GM19452 (cell line): Measurements from ENCODE around the gene GPR162.
"Not testable (repeated sequence)": the region's sequence is repeated elsewhere in the genome, so short reads cannot be mapped to it uniquely, and the experiment has no call there.

Source experiments
- ATAC-seq: cut with Tn5 transposase; IDR thresholded peaks from one replicate; pipeline ENCODE4 v1.9.1; 2021; ENCODE audit not compliant: unreplicated experiment

Gene GPR162

GRCh38 chr12:6851921-6852650 is 30.5 kb downstream of the GPR162 start, which contains the start of gene USP5:
TSS of gene USP5 (plus strand) at chr12:6852150. CDS start at chr12:6852180, 30 bp downstream.
- peak; percentile 68 for ATAC-seq

GRCh38 chr12:6852651-6853354 is 31.2 kb downstream of the GPR162 start:
- ATAC-seq, result no peak

DNA sequence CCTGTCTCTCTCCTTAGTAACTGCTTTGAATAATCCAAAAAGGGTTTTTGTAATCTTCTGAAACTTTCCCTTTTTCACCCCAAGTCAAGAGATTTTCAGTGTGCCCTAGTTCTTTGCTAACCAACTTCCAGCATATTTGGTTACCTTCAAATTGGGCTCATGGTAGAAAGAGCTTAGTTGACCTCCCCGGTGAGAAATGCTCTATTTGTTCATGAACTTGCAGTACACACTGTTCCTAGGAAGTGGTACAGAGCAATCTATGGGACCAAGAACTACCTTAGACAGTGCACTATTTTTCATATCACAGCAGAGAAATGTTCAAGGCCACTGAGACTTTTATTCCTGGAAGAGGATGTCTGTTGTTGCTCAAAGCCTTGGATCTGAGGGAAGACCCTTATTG is 32.0 kb downstream of the GPR162 start:
- ATAC-seq, result no peak

GRCh38 chr12:6854036-6854435 is 32.4 kb downstream of the GPR162 start:
- no peak for ATAC-seq

DNA sequence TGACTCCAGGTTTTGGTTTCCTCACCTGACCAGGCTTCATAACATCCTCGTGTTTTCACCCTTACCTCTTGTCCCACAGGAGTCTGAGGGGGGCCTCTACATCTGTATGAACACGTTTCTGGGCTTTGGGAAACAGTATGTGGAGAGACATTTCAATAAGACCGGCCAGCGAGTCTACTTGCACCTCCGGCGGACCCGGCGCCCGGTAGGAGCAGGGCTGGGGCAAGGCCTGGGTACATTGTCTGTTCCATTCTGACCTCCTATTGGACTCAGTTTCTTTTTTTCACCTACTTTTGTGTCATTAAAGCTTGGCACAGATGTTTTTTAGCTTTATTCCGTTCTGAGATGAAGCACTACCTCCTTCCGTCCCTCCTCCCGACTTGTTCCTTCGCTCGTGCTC is 33.7 kb downstream of the GPR162 start:
- ATAC-seq, result no peak

- ATAC-seq, result no peak
These were observed 37.2 kb downstream of the GPR162 start for GRCh38 chr12:6858799-6859198.

GRCh38 chr12:6860116-6860515 is 38.5 kb downstream of the GPR162 start:
- ATAC-seq, result no peak

DNA sequence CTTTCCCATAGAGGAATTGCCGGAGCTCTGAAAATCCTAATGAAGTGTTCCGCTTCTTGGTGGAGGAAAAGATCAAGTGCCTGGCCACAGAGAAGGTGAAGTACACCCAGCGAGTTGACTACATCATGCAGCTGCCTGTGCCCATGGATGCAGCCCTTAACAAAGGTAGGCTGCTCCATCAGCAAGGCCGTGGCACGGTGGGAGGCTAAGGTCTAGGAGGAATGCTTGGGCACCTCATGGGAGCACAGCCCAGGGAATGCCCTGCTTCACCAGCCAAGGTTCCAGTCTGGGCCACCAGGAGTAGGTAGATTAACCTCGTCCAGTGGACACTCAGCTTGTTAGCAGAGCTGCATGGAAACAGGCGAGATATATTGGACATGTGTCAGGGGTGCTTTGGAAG is 39.3 kb downstream of the GPR162 start:
- ATAC-seq, result no peak

DNA sequence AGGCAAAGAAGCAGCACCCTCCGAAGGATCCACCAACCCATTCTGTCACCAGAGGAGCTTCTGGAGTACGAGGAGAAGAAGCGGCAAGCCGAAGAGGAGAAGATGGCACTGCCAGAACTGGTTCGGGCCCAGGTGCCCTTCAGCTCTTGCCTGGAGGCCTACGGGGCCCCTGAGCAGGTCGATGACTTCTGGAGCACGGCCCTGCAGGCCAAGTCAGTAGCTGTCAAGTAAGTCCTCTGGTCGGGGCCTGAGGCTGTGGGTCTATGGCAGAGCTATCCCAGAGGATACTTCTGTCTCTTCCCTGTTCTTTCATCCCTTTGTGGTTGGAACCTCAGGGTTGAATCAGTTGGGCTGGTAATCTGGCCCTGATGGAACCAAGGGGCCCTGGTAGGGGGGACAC is 39.8 kb downstream of the GPR162 start:
- no peak for ATAC-seq

GRCh38 chr12:6863033-6863432 is 41.4 kb downstream of the GPR162 start:
- ATAC-seq, result no peak

DNA sequence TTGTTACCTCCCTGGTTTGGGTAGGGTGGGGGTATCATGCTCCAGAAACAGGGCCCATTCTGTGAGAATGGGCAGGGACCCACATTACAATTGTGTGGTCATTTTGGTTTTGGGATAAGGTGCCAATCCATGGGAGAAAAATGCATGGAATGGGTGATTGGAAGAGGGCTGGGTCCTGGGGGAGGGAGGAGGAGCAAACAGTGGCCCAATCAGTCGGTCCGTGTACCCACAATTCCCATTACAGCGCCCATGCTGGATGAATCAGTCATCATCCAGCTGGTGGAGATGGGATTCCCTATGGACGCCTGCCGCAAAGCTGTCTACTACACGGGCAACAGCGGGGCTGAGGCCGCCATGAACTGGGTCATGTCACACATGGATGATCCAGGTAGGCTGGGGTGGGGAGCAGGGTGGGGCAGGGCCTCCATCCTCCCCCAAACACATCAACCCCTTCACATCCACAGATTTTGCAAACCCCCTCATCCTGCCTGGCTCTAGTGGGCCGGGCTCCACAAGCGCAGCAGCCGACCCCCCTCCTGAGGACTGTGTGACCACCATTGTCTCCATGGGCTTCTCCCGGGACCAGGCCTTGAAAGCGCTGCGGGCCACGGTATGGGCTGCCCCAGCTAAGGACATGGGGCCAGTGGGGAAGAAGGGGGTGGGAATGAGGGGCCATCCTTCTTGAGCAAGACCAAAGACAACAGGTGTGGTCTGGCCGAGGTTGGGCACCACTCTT is 42.1 kb downstream of the GPR162 start:
- ATAC-seq, result no peak

DNA sequence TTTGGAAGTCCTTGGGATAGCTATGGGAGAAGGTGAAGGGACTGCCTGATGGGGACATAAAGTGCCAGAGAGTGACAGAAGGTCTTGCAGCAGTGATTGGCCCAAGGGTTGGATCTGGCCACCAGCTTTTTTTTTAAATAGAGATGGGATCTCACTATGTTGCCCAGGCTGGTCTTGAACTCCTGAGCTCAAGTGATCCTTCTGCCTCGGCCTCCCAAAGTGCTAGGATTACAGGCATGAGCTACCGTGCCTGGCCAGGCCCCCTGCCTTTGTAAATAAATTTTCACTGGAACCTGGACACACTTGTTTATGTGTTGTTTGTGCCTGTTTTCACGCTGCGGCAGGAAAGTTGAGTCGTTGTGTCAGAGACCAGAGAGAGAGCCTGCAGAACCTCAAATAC is 43.7 kb downstream of the GPR162 start:
- not testable (repeated sequence) for ATAC-seq

- no peak for ATAC-seq
These were observed 44.7 kb downstream of the GPR162 start for GRCh38 chr12:6866163-6866919.

DNA sequence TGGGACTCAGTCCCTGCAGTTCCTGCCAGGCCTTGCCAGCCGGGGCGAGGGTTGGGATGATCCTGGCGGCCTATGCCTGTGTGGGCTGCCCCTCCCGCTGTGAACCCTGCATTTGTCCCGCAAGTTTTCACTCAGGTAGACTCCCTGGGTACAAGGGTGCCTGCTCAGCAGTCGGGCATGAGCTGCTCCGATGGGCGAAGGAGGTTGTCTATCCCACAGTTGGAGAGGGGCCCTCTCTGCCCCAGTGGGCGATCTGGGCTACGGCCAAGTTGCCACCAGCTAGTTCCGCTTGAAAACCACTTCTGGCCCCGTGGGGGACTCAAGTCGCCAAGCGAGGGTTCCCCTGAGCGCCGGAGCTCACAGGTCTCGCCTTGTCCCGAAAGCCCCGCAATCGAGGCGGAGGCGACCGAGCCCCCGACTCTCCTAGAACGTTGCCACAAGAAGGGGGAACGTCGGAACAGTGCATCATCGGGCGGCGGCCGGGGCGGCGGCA is 45.3 kb downstream of the GPR162 start:
- ATAC-seq, result no peak

DNA sequence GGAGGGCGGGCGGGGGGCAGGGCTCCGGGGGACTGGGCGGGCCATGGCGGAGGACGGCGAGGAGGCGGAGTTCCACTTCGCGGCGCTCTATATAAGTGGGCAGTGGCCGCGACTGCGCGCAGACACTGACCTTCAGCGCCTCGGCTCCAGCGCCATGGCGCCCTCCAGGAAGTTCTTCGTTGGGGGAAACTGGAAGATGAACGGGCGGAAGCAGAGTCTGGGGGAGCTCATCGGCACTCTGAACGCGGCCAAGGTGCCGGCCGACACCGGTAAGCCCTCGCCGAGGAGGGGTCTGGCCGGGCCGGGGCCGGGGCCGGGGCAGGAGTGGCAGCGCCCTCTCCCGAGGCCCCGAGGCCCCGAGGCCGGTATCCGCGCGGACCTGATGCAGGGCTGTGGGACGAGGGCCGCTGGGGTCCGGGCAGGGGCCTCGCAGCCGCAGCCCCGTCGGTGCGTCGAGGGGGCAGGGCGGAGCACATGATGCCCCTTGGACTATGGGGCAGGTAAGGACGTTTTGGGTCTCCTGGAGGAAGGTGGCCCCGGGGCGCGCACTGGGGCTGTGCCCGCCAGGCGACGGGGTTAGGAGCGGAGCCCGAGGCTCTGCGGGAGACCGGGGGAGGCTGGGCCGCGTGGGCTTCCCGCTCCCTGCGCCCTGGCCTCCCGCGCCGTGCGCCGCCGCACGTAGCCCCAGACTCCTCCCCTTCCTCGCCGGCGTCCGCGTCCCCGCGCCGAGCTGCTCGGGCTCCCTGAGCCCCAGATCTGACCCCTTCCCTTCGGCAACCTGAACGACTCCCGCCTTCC is 46.0 kb downstream of the GPR162 start, which contains the start of gene TPI1:
Gene TPI1, plus strand, starts transcription at position 119 of the 798 bp plus-strand sequence. Its CDS starts 36 bp downstream, at position 155.
- peak; percentile 57 for ATAC-seq

DNA sequence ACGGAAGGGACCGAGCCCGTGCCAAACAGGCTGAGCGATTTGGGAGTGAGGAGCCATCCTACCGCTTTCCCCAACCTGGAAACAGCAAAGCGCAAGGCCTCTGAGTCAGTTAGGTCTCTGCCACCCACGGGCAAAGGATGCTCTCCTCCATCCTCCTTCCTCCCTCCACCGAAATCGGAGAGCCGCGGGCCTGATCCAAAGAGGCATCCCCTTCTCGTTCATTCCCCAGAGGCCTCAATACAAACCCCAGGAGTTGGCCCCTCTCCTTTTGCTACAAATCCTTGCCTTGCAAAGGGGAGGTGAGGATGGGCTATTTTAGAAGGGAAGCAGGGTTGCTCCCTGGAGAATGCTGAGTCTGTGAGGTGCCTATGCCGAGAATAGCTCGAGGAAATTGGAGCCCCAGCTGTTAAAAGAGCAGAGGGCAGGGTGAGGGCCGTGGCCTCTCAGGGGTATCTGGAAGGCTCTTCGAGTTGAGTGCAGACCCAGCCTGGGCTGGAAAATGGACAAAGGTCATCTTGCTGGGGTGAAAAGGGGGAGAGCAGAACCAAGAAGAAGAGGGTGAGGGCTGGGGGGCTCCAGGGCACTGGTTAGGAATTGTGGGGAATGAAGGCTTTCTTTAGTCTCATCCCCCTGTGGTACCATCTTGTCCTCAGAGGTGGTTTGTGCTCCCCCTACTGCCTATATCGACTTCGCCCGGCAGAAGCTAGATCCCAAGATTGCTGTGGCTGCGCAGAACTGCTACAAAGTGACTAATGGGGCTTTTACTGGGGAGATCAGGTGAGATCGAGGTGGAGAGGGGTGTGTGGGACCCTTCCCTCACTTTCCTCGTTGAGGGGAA is 46.8 kb downstream of the GPR162 start:
- ATAC-seq, result no peak

DNA sequence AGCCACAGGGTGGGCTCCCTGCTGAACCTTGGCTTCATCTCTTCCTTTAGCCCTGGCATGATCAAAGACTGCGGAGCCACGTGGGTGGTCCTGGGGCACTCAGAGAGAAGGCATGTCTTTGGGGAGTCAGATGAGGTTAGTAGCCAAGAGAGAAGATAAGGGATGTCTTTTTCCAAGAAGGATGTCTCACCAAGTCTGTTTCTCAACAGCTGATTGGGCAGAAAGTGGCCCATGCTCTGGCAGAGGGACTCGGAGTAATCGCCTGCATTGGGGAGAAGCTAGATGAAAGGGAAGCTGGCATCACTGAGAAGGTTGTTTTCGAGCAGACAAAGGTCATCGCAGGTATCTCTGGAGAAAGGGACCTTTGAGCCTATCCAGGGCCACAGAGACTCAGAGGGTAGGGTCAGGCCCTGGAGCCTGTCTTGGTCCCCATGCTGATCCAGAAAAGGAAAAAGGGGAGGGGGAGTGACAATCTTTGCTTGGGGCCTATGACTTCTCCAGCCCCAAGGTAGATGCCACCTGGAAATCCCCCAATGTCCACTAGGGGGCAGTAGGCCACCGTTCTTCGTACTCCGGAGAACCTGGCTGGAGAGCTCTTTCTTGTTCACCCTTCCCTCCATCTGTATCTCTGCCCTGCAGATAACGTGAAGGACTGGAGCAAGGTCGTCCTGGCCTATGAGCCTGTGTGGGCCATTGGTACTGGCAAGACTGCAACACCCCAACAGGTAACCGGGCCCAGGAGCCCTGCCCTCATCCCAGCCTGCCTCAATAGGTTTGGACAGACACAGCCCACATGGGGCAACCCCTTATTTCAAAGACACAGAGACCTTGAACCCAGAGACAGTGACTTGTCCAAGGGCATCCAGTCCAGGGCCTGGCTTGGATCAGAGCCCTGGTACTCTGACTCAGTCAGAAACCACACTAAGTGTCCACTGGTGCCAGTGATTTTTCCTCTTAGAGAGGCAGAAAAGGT is 47.7 kb downstream of the GPR162 start:
- no peak for ATAC-seq

DNA sequence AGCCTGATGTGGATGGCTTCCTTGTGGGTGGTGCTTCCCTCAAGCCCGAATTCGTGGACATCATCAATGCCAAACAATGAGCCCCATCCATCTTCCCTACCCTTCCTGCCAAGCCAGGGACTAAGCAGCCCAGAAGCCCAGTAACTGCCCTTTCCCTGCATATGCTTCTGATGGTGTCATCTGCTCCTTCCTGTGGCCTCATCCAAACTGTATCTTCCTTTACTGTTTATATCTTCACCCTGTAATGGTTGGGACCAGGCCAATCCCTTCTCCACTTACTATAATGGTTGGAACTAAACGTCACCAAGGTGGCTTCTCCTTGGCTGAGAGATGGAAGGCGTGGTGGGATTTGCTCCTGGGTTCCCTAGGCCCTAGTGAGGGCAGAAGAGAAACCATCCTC is 48.7 kb downstream of the GPR162 start:
- not testable (repeated sequence) for ATAC-seq
